Activated naive CD4-positive, alpha-beta T cell treated with anti-CD3 and anti-CD28 coated beads, Interleukin-2, amount 50 U/mL, for 16 hours (primary cell): ENCODE data around the gene TIMP2.
"Not testable (repeated sequence)": the region's sequence is repeated elsewhere in the genome, so short reads cannot be mapped to it uniquely, and the experiment has no call there.

Experiments
- DNase-seq: peaks from one replicate; pipeline ENCODE4 v3.0.0-alpha.2; 2020

TIMP2 gene

DNA sequence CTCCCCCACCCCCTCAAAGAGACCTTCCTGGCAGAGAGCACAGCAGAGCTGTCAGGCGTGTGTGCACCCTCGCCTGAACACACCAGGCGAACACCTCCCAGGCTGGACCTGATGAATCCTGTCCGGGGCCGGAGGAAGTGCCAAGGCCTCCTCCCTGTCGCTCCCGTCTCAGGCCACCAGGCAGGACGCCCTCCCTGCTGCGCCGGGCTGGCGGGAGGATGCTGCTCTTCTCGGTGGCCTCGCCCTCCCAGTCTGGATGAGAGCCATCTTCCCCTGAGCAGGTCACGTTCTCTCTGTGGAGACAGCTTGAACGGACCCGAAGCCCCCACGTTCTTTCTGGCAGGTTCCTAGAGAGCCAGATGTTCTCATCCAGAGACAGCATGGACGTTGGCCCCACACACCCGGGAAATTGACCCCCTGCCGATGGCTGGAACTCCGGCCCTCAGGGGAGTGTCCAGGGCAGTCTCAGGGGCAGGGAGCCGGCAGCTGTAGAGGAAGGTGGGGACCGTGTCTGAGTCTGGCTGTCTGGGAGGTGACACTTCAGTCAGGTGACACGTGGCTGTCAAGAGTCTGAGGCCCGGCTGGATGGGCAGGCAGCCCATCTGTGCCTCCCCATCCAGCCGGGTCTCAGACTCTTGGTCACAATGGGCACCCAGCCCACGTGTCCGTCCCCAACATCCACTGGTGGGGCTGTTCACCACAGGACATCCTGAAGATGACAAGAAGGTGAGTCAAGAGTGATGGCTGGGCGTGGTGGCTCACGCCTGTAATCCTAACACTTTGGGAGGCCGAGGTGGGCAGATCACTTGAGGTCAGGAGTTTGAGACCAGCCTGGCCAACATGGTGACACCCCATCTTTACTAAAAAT is 5.0 kb upstream of the TIMP2 start:
- no peak for DNase-seq

DNA sequence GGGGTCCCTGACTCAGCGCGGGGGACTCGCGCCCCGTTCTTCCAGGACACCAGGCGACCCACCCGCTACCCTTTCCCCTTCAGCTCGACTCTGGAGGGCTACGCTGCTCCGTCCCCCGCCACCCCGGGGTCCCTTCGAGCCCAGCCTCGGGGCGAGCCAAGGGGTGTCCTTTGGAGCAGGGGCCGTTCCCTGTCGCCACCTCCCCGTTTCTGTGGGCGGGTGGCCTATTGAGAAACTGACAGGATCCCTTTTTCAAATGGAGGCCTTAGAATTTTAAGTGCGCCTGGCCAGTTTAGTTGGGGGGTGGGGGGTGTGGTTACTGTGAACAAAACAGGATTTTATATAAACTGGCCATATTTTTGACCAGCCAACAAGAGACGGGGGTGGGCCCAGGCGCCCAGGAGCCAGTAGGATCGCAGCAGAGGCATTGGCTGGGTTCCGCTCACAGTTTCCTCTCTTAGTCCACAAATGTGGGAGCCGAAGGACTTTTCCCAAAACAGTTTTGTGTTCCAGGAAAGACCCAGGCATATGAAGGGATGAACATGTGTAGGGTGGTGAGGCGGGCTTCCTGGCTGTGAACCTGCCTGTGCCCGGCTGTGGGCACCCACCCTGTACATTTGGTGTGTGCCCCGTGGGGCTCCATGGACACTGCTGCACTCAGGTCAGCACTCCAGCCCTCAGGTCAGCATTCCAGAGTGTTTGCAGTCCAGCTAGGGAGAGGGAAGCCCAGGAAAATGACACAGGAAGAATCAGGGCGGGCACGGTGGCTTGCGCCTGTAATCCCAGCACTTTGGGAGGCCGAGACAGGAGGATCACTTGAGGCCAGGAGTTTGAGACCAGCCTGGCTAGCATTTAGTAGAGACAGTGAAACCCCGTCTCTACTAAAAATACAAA is 722 bp upstream of the TIMP2 start:
- DNase-seq = no peak

DNA sequence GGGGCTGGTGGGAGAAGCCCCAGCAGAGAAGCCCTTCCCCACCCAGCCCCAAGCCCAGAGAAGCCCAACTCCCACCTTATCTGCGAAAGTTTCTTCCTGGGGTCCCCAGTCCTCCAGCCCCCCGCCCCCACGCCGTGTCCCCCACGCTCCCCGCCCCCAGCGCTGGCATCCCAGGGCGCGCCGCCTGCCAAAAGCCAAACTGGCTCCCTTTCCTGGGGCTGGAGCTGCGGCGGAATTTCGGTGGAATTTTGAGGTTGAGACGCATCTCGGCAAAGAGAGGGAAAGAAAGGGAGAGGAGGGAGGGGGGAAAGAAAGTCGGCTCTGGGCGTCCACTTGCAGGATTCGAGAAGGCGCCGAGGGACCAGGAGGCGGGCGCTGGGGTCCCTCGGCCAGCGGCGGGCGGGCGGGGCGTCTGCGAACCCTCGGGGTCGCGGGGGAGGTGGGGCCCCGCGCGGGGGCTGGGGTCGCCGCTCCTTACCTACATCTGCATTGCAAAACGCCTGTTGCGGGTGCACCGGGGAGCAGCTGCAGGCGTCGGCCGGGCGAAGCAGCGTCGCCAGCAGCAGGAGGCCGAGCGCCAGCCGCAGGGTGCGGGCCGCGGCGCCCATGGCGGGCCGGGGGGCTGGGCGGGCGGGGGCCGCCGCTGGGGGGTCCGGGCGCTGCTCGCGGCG is 571 bp downstream of the TIMP2 start:
- no peak for DNase-seq

DNA sequence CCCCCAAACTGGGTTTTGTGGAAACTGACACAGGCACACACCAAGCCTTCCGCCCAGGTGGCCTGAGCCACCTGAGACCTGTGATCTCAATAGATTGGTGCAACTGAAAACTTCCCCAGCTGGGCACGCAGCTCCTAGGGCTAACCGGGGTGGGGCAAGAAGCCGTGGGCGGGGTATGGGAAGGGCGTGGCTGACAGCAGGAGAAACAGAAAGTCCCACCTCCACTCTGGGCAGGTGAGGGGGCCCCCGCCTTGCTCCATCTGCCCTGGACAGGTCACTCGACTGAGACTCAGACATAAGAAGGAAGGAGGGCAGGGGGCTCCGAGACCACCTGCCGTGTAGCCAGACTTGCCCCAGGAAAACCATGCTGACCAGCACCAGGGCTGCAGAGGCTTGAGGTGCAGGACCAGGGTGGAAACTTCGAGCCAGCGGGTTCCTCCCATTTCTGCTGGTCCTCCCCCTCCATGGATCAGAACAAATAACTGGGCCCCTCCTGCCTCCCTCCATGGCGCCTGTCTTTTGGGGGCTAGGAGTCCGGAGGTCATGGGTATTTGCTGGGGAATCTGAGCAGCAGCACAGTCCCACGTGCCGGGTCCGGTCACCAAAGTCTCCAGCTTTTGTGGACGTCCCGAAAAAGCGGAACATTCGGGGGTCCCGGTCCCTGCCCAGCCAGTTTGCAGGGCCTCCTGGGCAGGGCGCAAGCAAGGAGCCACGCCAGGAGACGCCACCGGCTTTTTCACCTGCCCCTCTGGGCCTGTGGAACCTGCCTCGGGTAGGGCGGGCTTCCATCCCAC is 1.3 kb downstream of the TIMP2 start:
- peak; percentile 45 for DNase-seq

DNA sequence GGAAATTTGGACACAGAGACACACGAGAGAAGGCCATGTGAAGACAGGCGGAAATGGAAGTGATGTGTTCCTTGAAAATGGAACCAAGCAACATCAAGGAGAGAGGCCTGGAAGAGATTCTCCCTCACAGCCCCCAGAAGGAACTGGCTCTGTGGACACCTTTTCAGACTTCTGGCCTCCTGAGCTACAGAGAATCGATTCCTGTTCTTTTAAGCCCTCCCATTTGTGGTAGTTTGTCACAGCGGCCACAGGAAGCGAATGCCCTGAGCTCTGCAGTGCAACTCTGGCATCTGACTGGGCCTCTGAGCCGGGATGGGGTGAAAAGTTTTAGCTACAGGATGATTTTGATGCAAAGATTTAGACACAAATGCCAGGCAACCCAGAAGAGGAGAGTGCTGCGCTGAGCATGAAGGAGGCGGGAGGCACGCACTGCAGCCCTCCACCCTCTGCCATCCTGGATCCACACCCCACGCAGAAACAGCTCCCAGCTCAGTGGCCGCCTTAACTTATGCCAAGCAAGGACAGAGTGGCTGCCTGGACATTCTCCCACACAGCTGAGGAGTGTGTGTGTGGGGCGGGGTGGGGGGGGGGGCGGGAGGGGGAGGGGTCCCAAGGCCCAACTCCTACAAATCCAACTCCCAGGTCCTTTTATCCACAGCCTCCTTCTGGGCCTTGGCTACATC is 2.2 kb downstream of the TIMP2 start:
- no peak for DNase-seq

DNA sequence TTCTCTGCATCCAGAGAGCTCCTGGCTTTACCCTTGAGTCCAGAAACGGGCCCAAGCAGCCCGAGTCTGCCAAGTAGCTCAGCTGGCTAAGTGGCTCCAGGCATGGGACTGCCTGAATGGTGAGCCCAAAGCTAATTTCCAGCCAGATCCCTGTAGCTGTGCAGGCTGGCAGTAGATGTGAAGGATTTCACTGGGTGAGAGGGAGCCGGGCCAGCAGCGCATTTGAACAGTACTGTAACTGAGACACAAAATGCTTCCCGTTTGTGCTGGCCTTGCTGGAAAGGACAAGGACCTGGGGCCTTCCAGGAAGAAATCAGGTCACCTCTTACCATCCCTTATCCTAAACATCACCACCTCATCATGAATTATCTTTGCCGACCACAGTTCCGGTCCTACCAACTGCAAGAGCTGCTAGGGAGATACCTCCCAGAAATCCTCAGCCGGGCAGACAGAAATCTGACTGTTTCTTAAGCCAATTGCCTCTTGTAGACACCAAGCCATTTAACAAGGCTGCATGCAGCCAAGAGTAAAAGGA is 3.7 kb downstream of the TIMP2 start:
- no peak for DNase-seq

DNA sequence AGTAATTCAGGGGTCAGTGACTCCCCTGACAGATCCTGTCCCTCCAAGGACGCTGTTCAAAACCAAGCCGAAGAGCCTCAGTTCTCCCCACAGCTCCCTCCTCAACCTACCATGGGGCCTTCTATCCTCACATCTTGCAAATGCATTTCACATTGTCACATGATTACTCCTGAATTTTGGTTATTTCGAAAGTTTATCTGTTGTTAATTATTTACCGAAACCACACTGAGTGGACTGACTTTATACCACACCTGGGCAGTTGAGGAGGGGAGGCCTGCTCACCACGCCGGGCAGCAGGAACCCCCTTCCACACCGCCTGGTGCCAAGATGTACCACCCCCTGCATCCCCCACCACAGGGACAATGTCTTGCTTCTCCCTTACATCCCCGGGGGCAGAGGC is 4.7 kb downstream of the TIMP2 start:
- no peak for DNase-seq

DNA sequence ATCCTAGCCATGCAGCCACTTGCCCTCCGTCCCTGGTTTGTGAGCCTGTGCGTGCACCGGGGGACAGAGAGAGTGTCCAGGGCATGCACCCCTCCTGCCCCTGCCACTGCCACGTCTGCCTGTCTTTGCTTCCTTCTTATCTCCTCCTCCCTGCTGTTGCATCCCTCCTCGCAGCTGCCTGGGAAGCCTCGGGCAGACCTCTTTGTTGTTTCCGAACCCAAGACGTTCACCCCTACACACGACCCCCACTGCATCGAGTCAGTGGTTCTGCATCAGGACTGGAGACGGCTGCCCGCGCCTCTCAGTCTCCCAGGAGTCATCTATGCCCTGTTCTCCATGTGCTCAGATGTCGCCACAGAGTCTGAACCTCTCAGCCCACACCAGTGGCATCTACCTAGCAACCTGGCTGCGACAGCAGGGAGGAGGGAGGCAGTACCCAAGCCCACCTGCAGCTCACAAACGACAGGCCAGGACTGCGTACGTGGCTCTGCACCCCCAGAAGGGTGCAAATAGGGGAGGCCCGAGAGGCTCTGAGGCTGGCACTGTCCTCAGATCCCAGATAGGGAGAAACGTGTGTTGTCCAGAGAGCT is 5.2 kb downstream of the TIMP2 start:
- no peak for DNase-seq

DNA sequence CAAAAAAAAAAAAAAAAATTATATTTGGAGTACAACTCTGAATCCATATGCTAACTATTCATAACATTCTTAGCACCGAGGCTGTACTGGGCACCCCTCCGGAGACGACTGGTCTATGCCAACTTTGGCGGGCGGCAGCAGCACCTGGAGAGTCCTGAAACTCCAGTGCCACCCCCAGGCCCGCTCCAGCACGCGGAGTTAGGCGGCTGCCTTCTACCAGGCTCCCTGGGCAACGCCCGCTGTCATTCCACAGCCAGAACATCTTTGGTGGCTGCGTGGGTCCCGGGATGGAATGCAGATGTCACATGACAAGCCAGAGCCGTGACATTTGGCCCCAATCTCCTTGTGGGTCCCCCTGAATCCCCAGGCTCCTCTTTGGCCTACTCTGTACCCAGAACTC is 6.2 kb downstream of the TIMP2 start:
- DNase-seq = no peak

DNA sequence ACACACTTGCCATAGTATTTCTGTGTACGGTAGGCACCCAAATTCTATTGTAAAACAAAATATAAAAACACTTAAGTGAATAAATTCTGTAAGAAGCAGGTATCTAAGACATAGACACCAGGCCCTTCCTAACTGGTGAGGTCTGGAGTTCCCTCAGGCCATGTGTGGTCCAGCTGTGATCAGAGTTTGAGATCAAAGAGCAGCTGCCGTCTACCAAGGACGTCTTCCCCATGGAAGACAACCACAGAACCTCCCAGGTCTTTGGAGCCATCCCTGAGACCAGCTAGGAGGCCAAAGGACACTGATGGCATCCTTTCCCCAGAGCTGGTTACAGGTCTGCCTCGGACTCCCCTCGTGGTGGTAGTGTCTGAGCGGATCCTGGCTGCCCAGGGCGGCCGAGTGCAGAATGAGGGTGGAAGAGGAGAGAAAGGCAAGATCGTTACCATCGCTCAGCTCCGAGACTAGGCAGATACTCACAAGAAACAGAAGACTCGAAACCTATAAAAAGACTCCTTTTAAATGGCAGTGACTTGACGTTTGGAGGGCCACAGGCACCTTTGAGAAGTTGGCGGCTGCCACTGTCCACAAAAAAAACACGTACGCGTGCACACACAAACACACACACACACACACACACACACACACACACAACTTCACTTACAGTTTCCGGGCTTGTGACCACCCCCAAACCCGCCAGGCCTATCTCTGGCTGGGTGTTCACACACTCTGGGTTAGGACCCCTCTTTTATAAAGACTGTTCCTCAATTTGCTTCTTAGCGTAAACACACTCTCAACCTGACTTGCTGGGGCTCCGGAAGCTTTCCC is 7.5 kb downstream of the TIMP2 start:
- no peak for DNase-seq

DNA sequence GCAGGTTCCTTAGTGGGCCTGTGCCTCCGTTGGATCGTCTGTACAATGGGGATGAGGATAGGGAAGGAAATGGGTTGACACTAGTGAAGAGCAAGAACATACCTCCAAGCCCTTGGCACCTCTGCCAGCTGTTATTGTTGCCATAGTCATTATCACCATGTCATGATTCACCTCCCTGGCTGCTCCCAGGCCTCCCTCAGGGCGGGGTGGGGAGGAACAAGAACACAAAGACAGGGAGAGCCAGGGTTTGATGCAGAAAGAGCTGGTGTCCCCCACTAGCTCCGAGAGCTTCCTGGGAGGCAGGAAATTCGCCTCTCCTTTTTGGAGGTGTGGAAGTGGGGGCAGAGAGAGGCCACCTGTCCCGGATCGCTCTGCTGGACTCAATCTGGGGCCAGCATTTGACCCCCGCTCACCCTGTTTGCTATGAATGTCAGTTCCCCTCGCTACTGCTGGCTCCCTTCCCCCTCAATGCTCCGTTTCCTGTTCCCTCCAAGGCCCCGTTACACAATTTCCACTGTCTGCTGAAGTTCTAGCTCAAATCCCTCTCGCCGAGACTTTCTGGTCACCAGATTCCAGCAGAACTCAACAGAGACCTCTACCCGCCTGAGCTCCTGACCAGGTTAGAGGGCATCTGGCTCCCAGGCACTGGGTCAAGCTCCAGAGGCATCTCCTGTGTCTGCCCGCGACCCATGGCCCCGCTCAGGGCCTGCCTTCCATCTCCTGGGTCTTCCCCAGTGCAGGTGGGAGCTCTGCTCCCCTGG is 9.1 kb downstream of the TIMP2 start:
- no peak for DNase-seq

DNA sequence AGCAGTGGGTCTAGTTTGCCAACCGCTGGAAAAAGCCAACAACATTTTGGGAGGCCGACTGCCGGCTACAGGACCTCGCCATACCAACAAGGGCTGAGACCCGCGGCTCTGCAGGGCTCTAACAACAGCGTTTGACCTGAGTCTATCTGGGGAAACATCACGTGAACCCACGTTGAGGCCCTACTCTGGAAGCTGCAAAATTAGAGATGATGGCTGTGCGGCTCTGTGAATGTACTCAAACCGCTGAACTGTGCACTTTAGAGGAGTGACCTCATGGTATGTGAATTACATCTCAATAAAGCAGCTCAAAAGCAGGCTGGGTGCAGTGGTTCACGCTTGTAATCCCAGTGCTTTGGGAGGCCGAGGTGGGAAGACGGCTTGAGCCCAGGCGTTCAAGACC is 12.1 kb downstream of the TIMP2 start:
- DNase-seq = no peak

DNA sequence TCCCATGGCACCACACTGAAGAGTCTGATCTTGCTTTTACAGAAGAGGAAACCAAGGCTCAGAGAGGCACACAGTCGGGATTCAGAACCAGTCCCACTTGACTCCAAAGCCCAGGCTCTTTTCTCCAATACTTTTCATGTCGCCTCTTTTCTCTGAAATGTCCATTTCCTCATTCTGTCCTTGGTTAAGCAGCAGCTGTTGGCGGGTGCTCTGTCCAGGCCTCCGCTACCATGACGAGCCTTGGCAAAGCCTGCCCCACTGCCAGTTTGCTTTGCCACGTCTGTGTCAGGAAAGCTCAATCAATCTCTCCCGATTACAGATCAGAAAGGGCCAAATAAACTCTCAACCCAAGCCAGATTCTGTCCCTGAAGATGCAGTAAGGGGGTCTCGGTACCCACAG is 13.1 kb downstream of the TIMP2 start:
- DNase-seq = no peak

DNA sequence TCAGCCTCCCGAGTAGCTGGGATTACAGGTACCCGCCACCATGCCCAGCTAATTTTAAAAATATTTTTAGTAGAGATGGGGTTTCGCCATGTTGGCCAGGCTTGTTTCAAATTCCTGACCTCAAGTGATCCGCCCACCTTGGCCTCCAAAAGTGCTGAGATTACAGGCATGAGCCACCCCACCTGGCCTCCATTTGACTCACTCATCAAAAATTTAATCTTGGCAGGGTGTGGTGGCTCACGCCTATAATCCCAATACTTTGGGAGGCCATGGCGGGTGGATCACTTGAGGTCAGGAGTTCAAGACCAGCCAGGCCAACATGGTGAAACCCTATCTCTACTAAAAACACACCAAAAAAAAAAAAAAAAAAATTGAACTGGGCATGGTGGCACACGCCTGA is 13.6 kb downstream of the TIMP2 start:
- not testable (repeated sequence) for DNase-seq

DNA sequence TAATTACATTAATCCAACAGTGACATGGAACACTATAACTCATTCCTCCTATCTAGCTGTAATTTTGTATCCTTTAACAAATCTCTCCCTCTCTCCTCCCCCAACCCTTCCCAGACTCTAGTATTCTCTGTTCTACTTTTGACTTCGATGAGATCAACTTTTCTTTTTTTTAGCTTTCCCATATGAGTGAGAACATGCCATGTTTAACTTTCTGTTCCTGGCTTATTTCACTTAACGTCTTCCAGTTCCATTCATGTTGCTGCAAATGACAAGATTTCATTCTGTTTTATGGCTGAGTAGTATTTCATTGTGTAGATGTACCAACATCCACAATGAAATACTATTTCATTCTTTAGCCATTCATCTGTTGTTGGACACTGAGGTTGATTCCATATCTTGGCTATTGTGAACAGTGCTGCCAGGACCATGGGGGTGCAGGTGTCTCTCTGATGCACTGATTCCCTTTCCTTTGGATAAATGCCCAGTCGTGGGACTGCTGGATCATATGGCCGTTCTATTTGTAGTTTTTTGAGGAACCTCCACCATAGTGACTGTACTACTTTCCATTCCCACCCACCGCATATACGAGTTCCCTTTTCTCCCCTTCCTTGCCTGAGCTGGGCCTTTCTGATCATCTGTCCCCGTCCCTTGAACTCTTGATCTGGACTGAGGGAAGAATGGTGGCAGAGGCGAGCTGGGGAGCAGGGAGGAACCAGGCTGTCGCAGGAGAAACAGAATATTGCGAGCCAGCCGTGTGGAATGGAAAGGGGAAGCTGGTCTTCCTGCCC is 14.5 kb downstream of the TIMP2 start:
- no peak for DNase-seq

DNA sequence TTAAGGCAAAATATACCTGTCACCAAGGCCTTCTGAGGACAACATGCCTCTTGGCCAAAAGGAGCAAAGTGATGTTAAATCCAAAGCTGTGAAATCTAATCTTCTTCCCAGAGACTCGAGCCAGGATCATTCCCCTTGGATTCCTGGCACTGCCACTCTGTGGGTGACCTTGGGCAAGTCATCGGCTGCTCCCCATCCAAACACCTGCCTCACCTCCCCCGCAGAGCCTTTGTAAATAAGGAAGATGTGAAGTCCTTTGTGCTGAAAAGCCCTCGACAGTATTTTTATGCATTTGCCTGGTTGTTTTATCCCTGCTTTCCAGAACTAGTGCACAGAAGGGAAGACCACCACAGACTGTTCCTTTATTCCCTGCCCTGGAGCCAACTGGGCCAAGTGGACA is 16.8 kb downstream of the TIMP2 start:
- DNase-seq = no peak

DNA sequence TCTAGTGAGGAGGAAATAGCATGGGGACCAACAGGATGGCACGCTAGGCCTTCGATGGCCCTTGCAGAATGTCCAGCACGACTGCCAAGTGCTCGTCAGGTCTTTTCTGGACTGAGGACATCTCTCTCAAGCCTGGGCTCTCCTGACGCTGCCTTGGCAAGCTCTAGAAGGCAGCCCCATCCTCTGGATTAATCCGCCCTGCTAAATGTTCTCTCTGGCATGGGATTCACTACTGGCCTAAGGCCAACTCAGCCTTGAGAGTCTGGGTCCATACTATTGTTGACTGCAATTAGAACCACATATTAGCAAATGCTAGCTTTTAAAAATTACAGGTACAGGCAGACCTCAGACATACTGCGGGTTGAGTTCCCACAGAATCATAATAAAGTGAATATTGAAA is 19.6 kb downstream of the TIMP2 start:
- no peak for DNase-seq

DNA sequence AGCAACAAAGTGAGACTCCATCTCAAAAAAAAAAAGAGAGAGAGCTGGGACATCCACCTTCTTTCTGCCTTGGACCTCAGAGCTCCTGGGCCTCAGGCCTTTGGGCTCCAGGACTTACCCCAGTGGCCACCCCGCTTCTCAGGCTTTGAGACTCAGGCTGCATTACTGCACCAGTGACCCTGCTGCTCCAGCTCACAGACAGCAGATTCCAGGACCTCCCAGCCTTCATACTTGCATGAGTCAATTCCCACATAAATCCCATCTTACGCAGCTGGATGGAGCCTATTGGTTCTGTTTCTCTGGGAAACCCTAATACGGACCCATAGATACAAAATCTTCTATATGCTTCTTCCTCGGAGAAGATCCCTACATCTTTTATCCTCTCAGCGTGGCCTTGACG is 20.1 kb downstream of the TIMP2 start:
- DNase-seq = no peak

DNA sequence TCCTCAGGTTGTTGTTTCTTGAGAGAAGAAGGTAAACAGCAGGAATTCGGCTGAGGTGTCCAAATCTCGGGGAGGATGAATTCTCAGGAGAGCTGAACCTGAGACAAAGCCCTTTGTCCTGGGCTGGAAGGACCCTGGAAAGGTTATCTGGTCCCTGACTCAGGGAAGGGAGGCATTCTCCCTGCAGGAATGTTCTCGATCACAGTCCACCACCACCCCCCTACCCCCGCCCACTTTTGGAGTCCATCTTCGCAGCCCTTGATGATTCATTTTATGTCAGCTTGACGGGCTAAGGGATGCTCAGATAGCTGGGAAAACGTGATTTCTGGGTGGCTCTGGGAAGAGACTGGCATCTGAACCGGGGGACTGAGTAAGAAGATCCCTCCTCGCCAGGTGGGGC is 20.8 kb downstream of the TIMP2 start:
- DNase-seq = no peak
